Progenitor cell of endocrine pancreas (in vitro differentiated cells): Measurements from ENCODE around the gene TRAPPC2L. TPM values are rescaled to one million over a fixed set of nuclear protein-coding genes. Genes with fewer than 3 reads are reported as not detected.

Experiments used
- DNase-seq: peaks from one replicate; pipeline ENCODE4 v3.0.0; 2021; ENCODE audit warnings: low spot score; ENCODE audit not compliant: unreplicated experiment
- H3K27ac Mint-ChIP-seq: 2 replicates; pipeline ENCODE4 v1.8.0; 2021; ENCODE audit warnings: mild to moderate bottlenecking, moderate library complexity, mixed read lengths
- H3K27me3 Mint-ChIP-seq: 2 replicates; pipeline ENCODE4 v1.8.0; 2021; ENCODE audit warnings: mixed read lengths
- H3K36me3 Mint-ChIP-seq: 2 replicates; pipeline ENCODE4 v1.8.0; 2022; ENCODE audit warnings: mixed read lengths; ENCODE audit not compliant: insufficient read depth
- H3K4me1 Mint-ChIP-seq: 2 replicates; pipeline ENCODE4 v1.8.0; 2021; ENCODE audit warnings: low read depth, mixed read lengths
- H3K4me3 Mint-ChIP-seq: 2 replicates; pipeline ENCODE4 v1.8.0; 2021; ENCODE audit warnings: low read depth, mild to moderate bottlenecking, moderate library complexity, mixed read lengths
- H3K9me3 Mint-ChIP-seq: 2 replicates; pipeline ENCODE4 v1.8.0; 2021; ENCODE audit warnings: low read depth, mixed read lengths
- CTCF ChIP-seq: fragments of 200-600 bp; sonication (generic); IDR thresholded peaks from one replicate; pipeline ENCODE4 v1.5.0; 2021; ENCODE audit warnings: antibody characterized with exemption, mild to moderate bottlenecking; ENCODE audit not compliant: unreplicated experiment
- total RNA-seq: library from RNA; stranded (reverse); gene quantifications from 2 replicates; pipeline ENCODE4 v1.2.1, GENCODE V29; 2021

The TRAPPC2L gene
- total RNA-seq, 1 donor from 2014 or later = 74.9 TPM

- peaks cover 1% of the 10 kb centered on the region for H3K4me1 Mint-ChIP-seq
- no peak for DNase-seq
- no peak overlapping the region for H3K27ac Mint-ChIP-seq
- no peak overlapping the region for H3K4me3 Mint-ChIP-seq
- peaks cover 1% of the 10 kb centered on the region for H3K36me3 Mint-ChIP-seq
- TF ChIP-seq CTCF = no peak
- no peaks in the 10 kb centered on the region for H3K27me3 Mint-ChIP-seq
- no peaks in the 10 kb centered on the region for H3K9me3 Mint-ChIP-seq
Observed at GRCh38 chr16:88876942-88877526, 20.1 kb downstream of the TRAPPC2L start.

GRCh38 chr16:88877564-88878289 is 20.8 kb downstream of the TRAPPC2L start:
- peaks cover 1% of the 10 kb centered on the region for H3K4me1 Mint-ChIP-seq
- H3K4me3 Mint-ChIP-seq = no peak overlapping the region
- H3K9me3 Mint-ChIP-seq = no peaks in the 10 kb centered on the region
- no peak for DNase-seq
- H3K27ac Mint-ChIP-seq = no peak overlapping the region
- no peaks in the 10 kb centered on the region for H3K27me3 Mint-ChIP-seq
- H3K36me3 Mint-ChIP-seq = peaks cover 1% of the 10 kb centered on the region
- no peak for TF ChIP-seq CTCF

GRCh38 chr16:88878356-88878755 is 21.4 kb downstream of the TRAPPC2L start:
- Mint-ChIP-seq H3K9me3 (no peaks in the 10 kb centered on the region), H3K4me1 (peaks cover 1% of the 10 kb centered on the region), H3K36me3 (peaks cover 3% of the 10 kb centered on the region), H3K27me3 (no peaks in the 10 kb centered on the region), H3K27ac (no peak overlapping the region), H3K4me3 (no peak overlapping the region)
- TF ChIP-seq CTCF = no peak
- no peak for DNase-seq

GRCh38 chr16:88878967-88879787 is 22.2 kb downstream of the TRAPPC2L start:
- H3K9me3 Mint-ChIP-seq = no peaks in the 10 kb centered on the region
- H3K4me3 Mint-ChIP-seq = no peak overlapping the region
- H3K27me3 Mint-ChIP-seq = no peaks in the 10 kb centered on the region
- peaks cover 3% of the 10 kb centered on the region for H3K36me3 Mint-ChIP-seq
- H3K4me1 Mint-ChIP-seq = peaks cover 1% of the 10 kb centered on the region
- DNase-seq = no peak
- no peak for TF ChIP-seq CTCF
- H3K27ac Mint-ChIP-seq = no peak overlapping the region

GRCh38 chr16:88879788-88880055 is 22.8 kb downstream of the TRAPPC2L start:
- H3K27ac Mint-ChIP-seq = no peak overlapping the region

More at GRCh38 chr16:88879788-88880055, 22.8 kb downstream of the TRAPPC2L start:
- Mint-ChIP-seq H3K27me3 (no peaks in the 10 kb centered on the region), H3K9me3 (no peaks in the 10 kb centered on the region), H3K4me3 (no peak overlapping the region), H3K4me1 (peaks cover 1% of the 10 kb centered on the region), H3K36me3 (peaks cover 3% of the 10 kb centered on the region)
- DNase-seq = no peak
- no peak for TF ChIP-seq CTCF
